ENCODE data around the gene PRSS35.

- TF ChIP-seq CTCF (IDR thresholded peaks at IDR 0.05) (no peak), POLR2A (IDR thresholded peaks at IDR 0.05) (no peak)
These were observed 31.9 kb upstream of the PRSS35 start for GRCh38 chr6:83480470-83480869.
